A673 (cell line): ENCODE measurements around the gene MSI2. TPM values are rescaled to one million over a fixed set of nuclear protein-coding genes. Genes with fewer than 3 reads are reported as not detected.

Source experiments
- BruUV-seq: library from RNA; stranded (reverse); fragments of 400-500 nt; replicated peaks from 2 replicates; lab custom pipeline; 2021; lab: Mats Ljungman, UMichigan
- CTCF ChIA-PET: fragments of 300-600 bp; sonication (Branson Sonifier 250); formaldehyde crosslinking; loops from one replicate; lab custom pipeline; 2022; ENCODE audit warnings: antibody characterized with exemption; lab: Charles Lee
- POLR2A ChIA-PET: fragments of 300-600 bp; sonication (Branson Sonifier 250); formaldehyde crosslinking; loops from one replicate; lab custom pipeline; 2022; ENCODE audit warnings: antibody characterized with exemption; ENCODE audit not compliant: low non-redundant PET; lab: Charles Lee
- DNase-seq: peaks from one replicate; pipeline ENCODE4 v3.0.0-alpha.2; 2015; ENCODE audit warnings: low spot score
- H3K27ac ChIP-seq: fragments of 200-600 bp; sonication (generic); 2 replicates; pipeline ENCODE4 v1.5.1; 2016; ENCODE audit warnings: mixed run types, low read depth, mild to moderate bottlenecking, mixed read lengths, antibody characterized with exemption, low read length; ENCODE audit not compliant: poor library complexity, severe bottlenecking
- H3K27me3 ChIP-seq: fragments of 200-600 bp; sonication (generic); replicated peaks from 2 replicates; pipeline ENCODE4 v1.6.1; 2017; ENCODE audit warnings: mixed run types, low read depth, mild to moderate bottlenecking, mixed read lengths, antibody characterized with exemption, low read length; ENCODE audit not compliant: insufficient read depth, poor library complexity
- H3K36me3 ChIP-seq: fragments of 200-600 bp; sonication (generic); 2 replicates; pipeline ENCODE4 v1.6.1; 2016; ENCODE audit warnings: mixed run types, mild to moderate bottlenecking, mixed read lengths, antibody characterized with exemption, low read length; ENCODE audit not compliant: insufficient read depth, poor library complexity, severe bottlenecking
- H3K4me1 ChIP-seq: fragments of 200-600 bp; sonication (generic); 2 replicates; pipeline ENCODE4 v1.6.1; 2017; ENCODE audit warnings: mixed run types, mild to moderate bottlenecking, mixed read lengths, antibody characterized with exemption, low read length; ENCODE audit not compliant: insufficient read depth, poor library complexity, severe bottlenecking
- H3K4me3 ChIP-seq: fragments of 200-600 bp; sonication (generic); 2 replicates; pipeline ENCODE4 v1.5.1; 2016; ENCODE audit warnings: low read depth, mixed run types, mild to moderate bottlenecking, mixed read lengths, low read length; ENCODE audit not compliant: poor library complexity, severe bottlenecking
- H3K9me3 ChIP-seq: fragments of 200-600 bp; sonication (generic); 2 replicates; pipeline ENCODE4 v1.6.1; 2016; ENCODE audit warnings: mixed run types, low read depth, mild to moderate bottlenecking, mixed read lengths, antibody characterized with exemption, low read length; ENCODE audit not compliant: poor library complexity, severe bottlenecking
- EZH2 ChIP-seq: fragments of 200-600 bp; sonication (generic); IDR thresholded peaks from 2 replicates; pipeline ENCODE4 v1.6.1; 2017; ENCODE audit warnings: borderline replicate concordance, low read depth, mild to moderate bottlenecking, mixed read lengths, antibody characterized with exemption, low read length; ENCODE audit not compliant: poor library complexity, severe bottlenecking
- intact Hi-C: fragments of 100-400 bp; cut with micrococcal nuclease; formaldehyde crosslinking; loops from one replicate; pipeline ENCODE4 v1.10.0; 2022; ENCODE audit not compliant: unreplicated experiment
- total RNA-seq: library from RNA; stranded (reverse); gene quantifications from 2 replicates; pipeline ENCODE4 v1.2.3, GENCODE V29; 2021
- TF ChIP-seq, protein P1 (sequence below): fragments of 300-800, 200-600 bp; sonication (generic); conservative IDR thresholded peaks from 2 replicates; pipeline ENCODE4 v1.5.1; 2017; ENCODE audit warnings: low read depth, mild to moderate bottlenecking, antibody characterized with exemption, low read length, moderate library complexity, mixed read lengths

Gene MSI2
- total RNA-seq, 1 experiment from 2014 or later = 108 TPM

DNA sequence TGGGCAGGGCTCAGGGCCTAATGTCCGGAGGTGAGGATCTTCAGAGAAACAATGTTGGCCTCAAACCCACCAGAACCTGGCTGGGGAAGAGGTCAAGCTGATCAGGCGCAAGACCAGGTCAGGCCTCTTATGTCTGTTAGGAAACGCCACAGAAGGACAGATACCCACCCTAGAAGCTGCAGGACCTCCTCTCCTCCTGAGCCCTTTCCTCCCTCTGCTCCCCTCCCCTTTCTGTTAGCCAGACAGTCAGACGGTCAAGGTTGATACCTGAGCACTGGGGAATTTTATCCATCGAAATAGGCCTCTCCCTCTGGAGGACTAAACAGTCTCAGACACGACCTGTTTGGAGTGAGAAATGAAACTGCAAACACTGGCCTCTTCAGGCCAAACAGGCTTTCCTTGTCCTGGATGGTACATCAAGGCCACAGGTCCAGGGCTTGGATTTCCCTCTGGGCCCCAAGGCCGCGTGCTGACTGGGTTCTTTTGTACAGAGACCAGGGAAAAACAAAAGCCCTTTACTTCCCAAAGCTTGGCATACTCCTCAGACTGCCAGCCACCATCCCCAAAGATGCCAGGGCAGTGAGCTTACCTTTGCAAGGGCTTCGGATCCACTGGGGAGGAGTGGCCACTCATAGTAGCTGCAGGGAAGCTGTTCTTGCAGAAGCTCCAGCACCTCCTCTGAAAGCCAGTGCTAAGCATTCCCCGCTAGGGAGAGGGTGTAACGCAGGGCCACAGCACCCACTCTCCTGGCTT is 353.0 kb downstream of the MSI2 start:
- DNase-seq = no peak
- TF ChIP-seq EZH2 = no peak
- TF ChIP-seq, protein P1, sequence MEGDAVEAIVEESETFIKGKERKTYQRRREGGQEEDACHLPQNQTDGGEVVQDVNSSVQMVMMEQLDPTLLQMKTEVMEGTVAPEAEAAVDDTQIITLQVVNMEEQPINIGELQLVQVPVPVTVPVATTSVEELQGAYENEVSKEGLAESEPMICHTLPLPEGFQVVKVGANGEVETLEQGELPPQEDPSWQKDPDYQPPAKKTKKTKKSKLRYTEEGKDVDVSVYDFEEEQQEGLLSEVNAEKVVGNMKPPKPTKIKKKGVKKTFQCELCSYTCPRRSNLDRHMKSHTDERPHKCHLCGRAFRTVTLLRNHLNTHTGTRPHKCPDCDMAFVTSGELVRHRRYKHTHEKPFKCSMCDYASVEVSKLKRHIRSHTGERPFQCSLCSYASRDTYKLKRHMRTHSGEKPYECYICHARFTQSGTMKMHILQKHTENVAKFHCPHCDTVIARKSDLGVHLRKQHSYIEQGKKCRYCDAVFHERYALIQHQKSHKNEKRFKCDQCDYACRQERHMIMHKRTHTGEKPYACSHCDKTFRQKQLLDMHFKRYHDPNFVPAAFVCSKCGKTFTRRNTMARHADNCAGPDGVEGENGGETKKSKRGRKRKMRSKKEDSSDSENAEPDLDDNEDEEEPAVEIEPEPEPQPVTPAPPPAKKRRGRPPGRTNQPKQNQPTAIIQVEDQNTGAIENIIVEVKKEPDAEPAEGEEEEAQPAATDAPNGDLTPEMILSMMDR = no peak
- H3K27me3 ChIP-seq = no peaks in the 10 kb centered on the region
- ChIA-PET CTCF (no interaction called here), POLR2A (no interaction called here)
- H3K9me3 ChIP-seq = no peaks in the 10 kb centered on the region
- intact Hi-C loops = no loop called here
- no TSS peak for BruUV-seq
- no peak overlapping the region for H3K27ac ChIP-seq
- no peak overlapping the region for H3K4me3 ChIP-seq
- H3K4me1 ChIP-seq = peaks cover 25% of the 10 kb centered on the region
- no peaks in the 10 kb centered on the region for H3K36me3 ChIP-seq

DNA sequence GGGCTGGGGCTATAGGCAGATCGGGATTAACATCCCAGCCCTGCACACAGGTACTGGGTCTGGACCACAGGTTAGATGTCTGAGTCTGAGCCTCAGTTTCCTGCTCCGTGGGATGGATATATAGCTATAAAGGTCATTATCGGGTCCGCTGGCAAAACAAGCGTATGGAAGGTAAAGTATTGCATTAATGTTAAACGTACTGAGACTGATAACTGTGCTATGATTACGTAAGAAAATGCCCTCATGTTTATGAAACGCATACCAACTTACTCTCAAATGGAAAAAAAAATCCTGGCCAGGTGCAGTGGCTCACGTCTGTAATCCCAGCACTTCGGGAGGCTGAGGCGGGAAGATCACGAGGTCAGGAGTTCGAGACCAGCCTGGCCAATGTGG is 353.6 kb downstream of the MSI2 start:
- peaks cover 24% of the 10 kb centered on the region for H3K4me1 ChIP-seq
- POLR2A ChIA-PET = no interaction called here

DNA sequence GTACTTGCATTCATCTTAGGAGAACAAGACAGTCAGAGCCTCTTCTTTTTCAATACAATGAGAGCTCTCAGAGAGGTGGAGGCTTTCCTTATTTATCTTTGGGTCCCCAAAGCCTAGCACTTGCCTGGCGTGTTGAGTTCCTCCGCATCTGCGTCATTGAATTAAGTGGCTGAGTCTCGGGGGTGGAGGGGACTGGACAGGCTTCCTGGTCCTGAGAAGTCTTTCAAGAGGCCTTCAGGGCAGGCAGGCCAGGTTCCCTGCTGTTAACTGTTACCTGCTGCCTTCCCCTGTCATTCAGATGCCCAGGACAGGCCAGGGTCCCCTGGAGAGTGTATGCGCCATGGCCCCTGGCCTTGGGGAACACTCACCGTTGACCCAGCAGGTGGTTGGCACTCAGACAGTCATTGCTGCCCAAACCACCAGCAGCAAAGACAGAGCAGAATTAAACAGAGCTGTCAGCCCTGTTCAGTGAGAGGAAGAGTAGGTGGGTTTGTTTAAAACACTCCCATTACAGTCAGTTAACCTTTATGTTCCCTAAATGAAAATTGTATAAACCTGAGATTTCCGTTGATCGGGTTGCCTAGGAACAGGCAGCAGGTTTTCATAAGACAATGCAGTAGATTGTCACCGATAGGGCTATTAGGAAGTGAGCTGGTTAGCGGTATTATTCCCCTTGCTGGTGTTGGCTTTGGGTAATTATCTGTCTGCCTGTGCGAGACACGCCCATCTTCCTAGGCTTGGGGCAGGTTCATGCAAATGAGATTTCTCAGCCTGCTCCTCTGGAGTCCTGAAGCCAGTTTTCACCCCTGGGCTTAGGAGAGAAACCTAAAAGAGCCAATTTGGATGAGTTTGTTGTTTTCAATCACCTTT is 356.1 kb downstream of the MSI2 start:
- DNase-seq = peak; percentile 37
- Histone ChIP-seq H3K4me3 (no peak overlapping the region), H3K27ac (no peak overlapping the region), H3K27me3 (no peaks in the 10 kb centered on the region), H3K4me1 (peaks cover 26% of the 10 kb centered on the region), H3K9me3 (peaks cover 6% of the 10 kb centered on the region), H3K36me3 (no peaks in the 10 kb centered on the region)
- ChIA-PET CTCF (no interaction called here), POLR2A (no interaction called here)
- TF ChIP-seq EZH2 = no peak
- TF ChIP-seq, protein P1 = no peak
- BruUV-seq = no TSS peak
- intact Hi-C loops = no loop called here

More for the DNA sequence above, 353.6 kb downstream of the MSI2 start:
- CTCF ChIA-PET = no interaction called here
- no peak for TF ChIP-seq EZH2
- DNase-seq = no peak
- intact Hi-C loops = no loop called here
- H3K9me3 ChIP-seq = no peaks in the 10 kb centered on the region
- H3K27ac ChIP-seq = no peak overlapping the region
- no TSS peak for BruUV-seq
- H3K36me3 ChIP-seq = no peaks in the 10 kb centered on the region
- no peak overlapping the region for H3K4me3 ChIP-seq
- H3K27me3 ChIP-seq = no peaks in the 10 kb centered on the region
